Measurements from ENCODE around the gene FCRLA.
A peak's percentile ranks its signal among the peaks of the same experiment; 100 is the strongest.

GRCh38 chr1:161706482-161707347, at the start of gene FCRLA:
- peak in 1 of 3 donors; percentile 69 for TF ChIP-seq POLR2AphosphoS5 (IDR thresholded peaks at IDR 0.05)
- TF ChIP-seq, protein P1, sequence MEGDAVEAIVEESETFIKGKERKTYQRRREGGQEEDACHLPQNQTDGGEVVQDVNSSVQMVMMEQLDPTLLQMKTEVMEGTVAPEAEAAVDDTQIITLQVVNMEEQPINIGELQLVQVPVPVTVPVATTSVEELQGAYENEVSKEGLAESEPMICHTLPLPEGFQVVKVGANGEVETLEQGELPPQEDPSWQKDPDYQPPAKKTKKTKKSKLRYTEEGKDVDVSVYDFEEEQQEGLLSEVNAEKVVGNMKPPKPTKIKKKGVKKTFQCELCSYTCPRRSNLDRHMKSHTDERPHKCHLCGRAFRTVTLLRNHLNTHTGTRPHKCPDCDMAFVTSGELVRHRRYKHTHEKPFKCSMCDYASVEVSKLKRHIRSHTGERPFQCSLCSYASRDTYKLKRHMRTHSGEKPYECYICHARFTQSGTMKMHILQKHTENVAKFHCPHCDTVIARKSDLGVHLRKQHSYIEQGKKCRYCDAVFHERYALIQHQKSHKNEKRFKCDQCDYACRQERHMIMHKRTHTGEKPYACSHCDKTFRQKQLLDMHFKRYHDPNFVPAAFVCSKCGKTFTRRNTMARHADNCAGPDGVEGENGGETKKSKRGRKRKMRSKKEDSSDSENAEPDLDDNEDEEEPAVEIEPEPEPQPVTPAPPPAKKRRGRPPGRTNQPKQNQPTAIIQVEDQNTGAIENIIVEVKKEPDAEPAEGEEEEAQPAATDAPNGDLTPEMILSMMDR (IDR thresholded peaks at IDR 0.05 in 8 of 11, conservative IDR thresholded peaks at IDR 0.05 in 3 of 11) = no peak
- peak in 1 of 3 donors; percentile 44 for TF ChIP-seq POLR2A (IDR thresholded peaks at IDR 0.05)
